Neural crest cell (in vitro differentiated cells): ENCODE measurements around the gene LRMDA. TPM values are rescaled to one million over a fixed set of nuclear protein-coding genes. Genes with fewer than 3 reads are reported as not detected.

ENCODE experiments used
- DNase-seq: peaks from one replicate; pipeline ENCODE4 v3.0.0; 2021; ENCODE audit warnings: low read depth, mixed read lengths, low spot score
- H3K27ac Mint-ChIP-seq: one replicate; pipeline ENCODE4 v1.8.0; 2021; ENCODE audit warnings: mild to moderate bottlenecking, mixed read lengths; ENCODE audit not compliant: unreplicated experiment
- H3K27me3 Mint-ChIP-seq: 2 replicates; pipeline ENCODE4 v1.8.0; 2021; ENCODE audit warnings: low read depth, mild to moderate bottlenecking, mixed read lengths
- H3K36me3 Mint-ChIP-seq: 2 replicates; pipeline ENCODE4 v1.8.0; 2021; ENCODE audit warnings: low read depth, mild to moderate bottlenecking, mixed read lengths
- H3K4me1 Mint-ChIP-seq: 2 replicates; pipeline ENCODE4 v1.8.0; 2021; ENCODE audit warnings: mixed read lengths
- H3K4me3 Mint-ChIP-seq: one replicate; pipeline ENCODE4 v1.8.0; 2021; ENCODE audit warnings: mild to moderate bottlenecking, mixed read lengths
- H3K9me3 Mint-ChIP-seq: 2 replicates; pipeline ENCODE4 v1.8.0; 2021; ENCODE audit warnings: mixed read lengths
- CTCF ChIP-seq: fragments of 200-600 bp; sonication (generic); conservative IDR thresholded peaks from 2 replicates; pipeline ENCODE4 v1.5.0; 2021; ENCODE audit warnings: antibody characterized with exemption, mild to moderate bottlenecking
- total RNA-seq: library from RNA; stranded (reverse); gene quantifications from 2 replicates; pipeline ENCODE4 v1.2.1, GENCODE V29; 2021

The LRMDA gene
- total RNA-seq, 1 donor from 2014 or later: 3.1 TPM

DNA sequence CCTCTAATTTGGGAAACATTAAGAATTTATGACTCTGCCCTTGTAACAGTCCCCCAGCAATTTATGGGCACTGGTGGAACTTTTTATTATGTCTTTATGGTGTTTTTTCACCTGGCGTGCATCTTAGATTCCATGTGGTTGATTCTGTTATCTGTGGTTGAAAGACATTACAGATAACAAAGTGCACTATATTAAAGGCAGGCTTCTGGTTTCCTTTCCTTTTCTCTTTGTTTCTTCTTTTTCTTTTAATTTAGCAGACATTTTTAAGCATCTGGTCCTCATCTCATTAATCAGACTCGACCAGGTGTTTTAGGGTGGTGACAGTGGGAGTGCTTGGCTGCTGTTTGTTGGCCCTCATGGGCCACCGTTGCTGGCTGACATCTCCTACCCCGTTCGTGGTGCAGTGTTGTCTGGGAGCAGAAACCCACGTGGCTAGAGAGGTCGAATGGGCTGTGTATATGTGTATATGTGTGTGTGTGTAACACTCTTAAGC is 77.4 kb downstream of the LRMDA start:
- H3K36me3 Mint-ChIP-seq: no peaks in the 10 kb centered on the region
- no peak for TF ChIP-seq CTCF
- H3K9me3 Mint-ChIP-seq: peaks cover 3% of the 10 kb centered on the region
- no peak overlapping the region for H3K27ac Mint-ChIP-seq
- DNase-seq: no peak
- peaks cover 8% of the 10 kb centered on the region for H3K4me1 Mint-ChIP-seq
- peaks cover 14% of the 10 kb centered on the region for H3K27me3 Mint-ChIP-seq
- no peak overlapping the region for H3K4me3 Mint-ChIP-seq

- Mint-ChIP-seq H3K36me3 (no peaks in the 10 kb centered on the region), H3K4me3 (no peak overlapping the region), H3K9me3 (peaks cover 3% of the 10 kb centered on the region), H3K4me1 (peaks cover 8% of the 10 kb centered on the region), H3K27ac (no peak overlapping the region), H3K27me3 (peaks cover 14% of the 10 kb centered on the region)
- DNase-seq: no peak
- no peak for TF ChIP-seq CTCF
Measured at GRCh38 chr10:75509706-75510105, 78.3 kb downstream of the LRMDA start.

- no peak for DNase-seq
- no peak overlapping the region for H3K4me3 Mint-ChIP-seq
- no peak for TF ChIP-seq CTCF
Measured at GRCh38 chr10:75511011-75511410, 79.6 kb downstream of the LRMDA start.

DNA sequence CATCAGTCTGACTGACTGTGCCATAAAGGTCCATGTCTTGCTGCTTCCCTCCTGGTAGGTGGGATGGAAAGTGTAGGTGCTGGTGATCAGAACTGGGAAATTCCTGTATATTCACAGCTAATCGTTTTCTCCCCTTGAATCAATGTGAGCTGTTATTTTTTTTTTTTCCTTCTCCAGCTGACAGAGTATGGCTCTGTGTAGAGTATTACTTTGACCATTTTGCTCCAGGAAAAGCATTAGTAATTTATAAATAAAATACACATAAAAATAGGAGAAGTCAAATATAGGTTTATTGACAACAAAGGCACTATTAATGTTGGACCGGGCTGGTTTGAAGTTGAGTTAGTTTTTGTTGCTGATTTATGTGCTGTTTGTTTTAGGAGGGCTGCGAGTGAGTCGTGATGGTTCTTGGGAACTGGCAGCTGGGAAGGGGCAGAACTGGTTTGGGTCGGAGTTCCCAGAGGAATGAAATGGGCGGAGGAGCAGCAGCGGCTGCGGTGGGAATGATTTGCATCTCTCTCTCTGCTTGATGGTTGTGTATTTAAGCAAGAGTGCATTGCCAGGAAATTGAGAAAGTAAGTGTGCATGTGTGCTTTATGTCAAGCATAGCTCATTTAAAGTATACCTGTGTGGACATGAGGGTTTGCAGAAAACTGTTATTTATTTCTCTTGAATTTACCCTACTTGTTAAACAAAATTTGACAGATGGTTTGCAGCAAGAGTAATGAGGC is 80.9 kb downstream of the LRMDA start:
- no peak for DNase-seq
- Mint-ChIP-seq H3K27ac (peak overlapping the region; percentile 70), H3K9me3 (peaks cover 7% of the 10 kb centered on the region), H3K36me3 (peaks cover 10% of the 10 kb centered on the region), H3K27me3 (peaks cover 14% of the 10 kb centered on the region), H3K4me1 (peaks cover 8% of the 10 kb centered on the region), H3K4me3 (no peak overlapping the region)
- TF ChIP-seq CTCF: no peak

More at GRCh38 chr10:75511011-75511410, 79.6 kb downstream of the LRMDA start:
- peaks cover 14% of the 10 kb centered on the region for H3K27me3 Mint-ChIP-seq
- peaks cover 5% of the 10 kb centered on the region for H3K36me3 Mint-ChIP-seq
- H3K27ac Mint-ChIP-seq: no peak overlapping the region
- peaks cover 8% of the 10 kb centered on the region for H3K4me1 Mint-ChIP-seq
- H3K9me3 Mint-ChIP-seq: peaks cover 5% of the 10 kb centered on the region

GRCh38 chr10:75513292-75513885 is 82.0 kb downstream of the LRMDA start:
- Mint-ChIP-seq H3K4me3 (no peak overlapping the region), H3K4me1 (peaks cover 8% of the 10 kb centered on the region), H3K9me3 (peaks cover 9% of the 10 kb centered on the region), H3K36me3 (peaks cover 14% of the 10 kb centered on the region), H3K27ac (no peak overlapping the region), H3K27me3 (peaks cover 14% of the 10 kb centered on the region)
- no peak for DNase-seq
- no peak for TF ChIP-seq CTCF
